GM10847 (cell line): ENCODE measurements around the gene TSPAN15.

Source experiments
- POLR2A ChIP-seq: IDR thresholded peaks from 2 replicates; pipeline ENCODE4 v1.6.1; 2011; ENCODE audit not compliant: insufficient read length; ENCODE audit errors: extremely low read depth

The TSPAN15 gene

DNA sequence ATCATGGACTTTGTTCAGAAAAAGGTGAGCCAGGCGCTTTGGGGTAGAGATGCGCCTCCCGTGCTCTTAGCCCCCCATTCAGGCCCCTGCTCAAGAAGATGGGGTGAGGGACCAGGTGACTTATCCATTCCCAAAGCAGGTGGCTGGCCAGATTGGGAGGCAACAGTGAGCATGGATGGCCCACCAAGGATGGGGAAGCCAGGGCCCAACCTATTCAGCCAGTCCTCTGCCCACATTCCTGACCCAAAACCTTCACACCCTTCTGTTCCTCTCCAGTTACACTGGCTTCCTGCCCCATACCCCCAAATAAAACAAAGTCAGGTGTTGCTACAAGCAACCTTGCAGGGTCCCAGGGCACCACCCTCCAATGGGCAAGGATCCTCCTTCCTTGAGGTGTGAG, 44.4 kb downstream of the TSPAN15 start:
- no peak for TF ChIP-seq POLR2A

DNA sequence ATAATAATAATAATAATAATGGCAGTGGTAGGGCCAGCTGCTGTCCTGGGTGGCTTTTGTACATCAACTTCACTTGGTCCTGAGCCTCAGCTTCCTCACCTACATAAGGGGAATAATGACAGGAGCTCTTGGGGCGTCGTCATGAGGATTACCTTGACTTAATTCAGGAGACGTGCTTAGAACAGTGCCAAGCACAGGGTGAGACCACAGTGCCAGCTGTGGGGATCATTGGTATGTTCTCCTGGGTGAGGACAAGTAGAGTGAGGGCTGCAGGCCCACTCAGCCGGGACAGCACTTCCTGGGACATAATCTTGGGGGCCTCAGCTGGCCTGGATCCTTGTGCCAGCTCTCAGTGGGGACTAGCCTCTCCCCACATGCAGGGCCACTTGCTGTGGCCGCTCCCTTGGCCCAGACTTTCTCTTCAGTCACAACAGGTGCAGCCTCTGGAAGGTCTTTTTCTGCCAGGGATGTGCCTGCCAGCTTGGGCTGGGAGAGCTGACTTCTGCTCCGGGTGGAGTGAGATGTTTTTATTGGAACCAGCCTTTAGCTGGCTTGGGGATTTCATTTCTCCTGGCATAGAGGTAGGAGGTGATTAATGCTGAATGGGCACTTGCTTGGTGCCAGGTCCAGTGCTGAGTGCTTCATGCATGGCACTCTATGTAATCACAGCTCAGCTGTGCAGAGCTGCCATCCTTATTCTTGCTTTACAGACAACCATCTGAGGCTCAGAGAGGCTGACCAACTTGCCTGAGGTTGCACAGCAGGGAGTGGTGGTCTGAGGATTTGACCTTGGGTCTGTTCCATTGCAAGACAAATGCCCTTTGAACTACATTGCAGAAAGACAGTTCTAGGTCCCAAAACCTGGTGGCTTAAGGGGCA, 45.3 kb downstream of the TSPAN15 start:
- no peak for TF ChIP-seq POLR2A

DNA sequence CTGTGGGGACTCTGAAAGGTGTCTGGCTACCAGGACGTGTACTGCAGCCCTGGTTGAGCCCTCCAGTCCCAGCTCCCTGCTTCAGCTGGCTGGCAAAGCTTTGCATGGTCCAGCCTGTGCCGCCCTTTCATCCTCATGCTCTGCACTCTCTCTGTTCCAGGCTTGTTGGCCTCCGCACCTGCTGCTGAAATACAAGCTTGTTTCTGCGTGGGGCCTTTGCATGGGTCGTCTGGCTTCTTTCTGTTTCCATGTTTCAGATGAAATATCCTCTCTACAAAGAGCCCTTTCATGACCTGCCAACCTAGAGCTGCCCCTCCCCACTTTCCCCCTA, 45.9 kb downstream of the TSPAN15 start:
- no peak for TF ChIP-seq POLR2A

DNA sequence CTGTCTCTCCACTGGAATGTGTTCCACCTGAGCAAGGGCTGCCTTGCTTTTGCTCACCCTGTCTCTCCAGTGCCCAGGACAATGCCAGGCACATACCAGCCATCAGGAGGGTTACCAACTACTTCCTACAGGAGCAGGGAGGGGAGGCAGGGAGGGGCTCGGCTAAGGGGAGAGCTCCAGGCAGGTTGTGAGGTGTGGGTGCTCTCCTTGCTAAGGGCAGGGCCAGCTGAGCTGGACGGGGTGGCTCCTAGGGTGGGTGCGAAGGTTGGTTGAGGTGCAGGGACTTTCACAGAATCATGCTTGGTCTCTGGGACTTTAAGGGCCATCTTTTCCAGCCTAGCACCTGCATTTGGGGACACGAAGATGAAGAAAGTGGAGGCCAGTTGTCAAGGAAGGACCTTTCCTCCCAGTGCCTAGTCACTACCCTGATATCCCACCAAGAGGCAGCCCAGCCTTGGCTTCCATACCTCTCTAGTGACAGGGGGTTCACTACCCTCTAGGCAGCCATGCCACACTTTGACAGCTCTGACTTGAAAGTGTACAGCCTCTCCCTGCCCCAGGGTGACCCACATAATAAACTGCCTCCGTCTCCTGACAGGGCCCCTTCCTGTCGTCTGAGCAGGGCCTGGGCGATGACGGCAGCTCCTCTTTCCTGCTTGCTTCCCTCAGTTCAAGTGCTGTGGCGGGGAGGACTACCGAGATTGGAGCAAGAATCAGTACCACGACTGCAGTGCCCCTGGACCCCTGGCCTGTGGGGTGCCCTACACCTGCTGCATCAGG, 46.5 kb downstream of the TSPAN15 start:
- no peak for TF ChIP-seq POLR2A

DNA sequence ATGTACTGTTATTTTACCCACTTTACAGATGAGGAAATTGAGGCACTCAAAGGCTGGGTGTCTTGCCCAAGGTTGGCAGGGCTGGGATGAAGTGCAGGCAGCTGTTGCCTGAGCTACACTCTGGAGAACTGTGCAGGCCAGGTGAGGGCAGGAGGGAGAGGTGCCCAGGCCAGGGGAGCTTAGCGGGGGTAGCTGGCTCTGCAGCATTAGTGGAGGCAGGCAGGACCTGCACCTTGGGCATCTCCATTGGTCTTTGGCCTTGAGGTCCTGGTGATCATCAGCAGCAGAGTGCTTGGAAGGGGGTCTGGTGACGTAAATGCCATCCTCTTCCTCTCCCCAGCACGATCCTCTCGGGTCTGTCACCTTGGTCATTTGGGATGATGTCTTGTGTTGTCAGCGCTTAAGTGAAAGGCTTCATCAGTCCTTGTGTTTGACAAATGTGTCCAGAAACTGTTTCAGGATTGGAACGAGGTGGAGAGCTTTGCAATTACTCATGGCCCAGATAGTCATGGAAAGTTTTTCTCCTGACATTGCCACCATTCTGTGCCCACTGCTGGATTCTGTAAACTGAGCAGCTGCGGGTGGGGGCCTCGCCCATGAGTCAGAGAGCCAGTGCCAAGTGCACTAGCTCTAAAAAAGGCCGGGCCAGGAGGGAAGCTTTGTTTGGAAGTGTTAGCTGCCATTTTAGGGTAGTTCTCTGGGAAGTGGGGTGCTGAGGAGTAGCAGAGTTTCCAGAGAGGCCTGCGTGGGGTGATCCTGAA, 47.6 kb downstream of the TSPAN15 start:
- TF ChIP-seq POLR2A, result no peak

DNA sequence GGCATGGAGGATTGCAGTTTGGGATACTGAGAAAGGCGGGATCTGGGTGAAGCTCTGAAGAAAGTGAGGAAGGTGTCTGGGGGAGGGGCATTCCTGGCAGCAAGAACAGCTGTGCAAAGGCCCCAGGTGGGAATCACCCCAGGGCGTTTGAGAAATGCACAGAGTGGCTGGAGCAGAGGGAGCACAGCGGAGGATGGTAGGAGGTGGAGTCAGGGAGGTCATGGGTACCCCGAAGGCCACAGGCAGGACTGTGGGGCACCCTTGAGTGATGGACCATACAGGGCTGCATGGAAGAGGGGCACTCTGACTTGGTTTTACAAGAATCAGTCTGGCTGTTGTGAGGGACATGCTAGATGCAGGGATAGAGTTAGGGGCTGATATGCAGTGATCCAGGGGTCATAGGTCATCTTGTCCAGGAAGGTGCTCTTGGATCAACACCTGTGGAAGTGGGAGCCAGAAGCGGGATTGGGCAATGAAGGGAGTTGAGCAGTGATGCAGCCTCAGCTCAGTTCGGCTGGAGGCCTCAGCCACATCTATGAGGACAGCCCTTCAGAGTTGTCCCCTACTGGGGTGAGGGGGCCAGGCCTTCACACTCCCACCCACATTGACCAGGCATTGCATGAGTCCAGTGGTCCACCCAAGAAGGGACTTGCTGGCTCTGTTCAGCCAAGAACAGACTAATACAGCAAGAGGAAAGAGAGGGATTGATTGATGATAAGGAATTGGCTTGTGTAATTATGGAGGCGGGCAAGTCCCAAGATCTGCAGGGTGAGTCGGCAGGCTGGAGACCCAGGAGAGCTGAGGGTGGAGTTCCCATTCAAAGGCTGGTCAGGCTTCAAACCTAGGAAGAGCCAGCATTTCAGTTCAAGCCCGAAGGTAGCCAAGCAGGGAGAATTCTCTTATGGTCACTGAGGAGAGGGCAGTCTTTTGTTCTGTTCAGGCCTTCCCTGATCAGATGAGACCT, 48.7 kb downstream of the TSPAN15 start:
- TF ChIP-seq POLR2A, result no peak

DNA sequence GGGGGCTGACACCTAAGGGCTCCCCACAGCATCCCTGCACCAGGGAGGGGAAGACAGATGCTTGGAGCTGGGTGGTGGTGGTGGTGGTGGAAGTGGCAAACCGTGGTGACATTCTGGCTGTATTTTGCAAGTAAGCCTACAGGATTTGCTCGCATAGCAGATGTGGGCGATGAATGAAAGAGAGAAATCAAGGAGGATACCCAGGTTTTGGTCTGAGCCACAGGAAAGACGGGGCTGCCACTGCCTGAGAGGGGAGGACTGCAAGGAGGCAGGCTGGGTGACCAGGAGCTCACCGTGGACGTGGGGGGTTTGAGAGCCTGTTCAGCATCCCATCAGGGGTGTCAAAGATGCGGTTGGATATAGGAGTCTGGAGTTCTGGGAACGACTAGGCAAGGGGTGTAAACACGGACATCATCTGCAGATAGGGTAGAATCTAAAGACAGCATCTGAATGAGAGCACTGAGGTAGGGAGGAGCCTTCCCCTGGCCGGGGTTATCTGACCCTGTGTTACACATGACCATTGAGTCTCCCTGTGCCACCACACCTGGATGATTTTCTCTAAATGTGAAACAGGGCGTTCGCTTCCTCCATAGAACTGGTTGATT, 49.7 kb downstream of the TSPAN15 start:
- no peak for TF ChIP-seq POLR2A

DNA sequence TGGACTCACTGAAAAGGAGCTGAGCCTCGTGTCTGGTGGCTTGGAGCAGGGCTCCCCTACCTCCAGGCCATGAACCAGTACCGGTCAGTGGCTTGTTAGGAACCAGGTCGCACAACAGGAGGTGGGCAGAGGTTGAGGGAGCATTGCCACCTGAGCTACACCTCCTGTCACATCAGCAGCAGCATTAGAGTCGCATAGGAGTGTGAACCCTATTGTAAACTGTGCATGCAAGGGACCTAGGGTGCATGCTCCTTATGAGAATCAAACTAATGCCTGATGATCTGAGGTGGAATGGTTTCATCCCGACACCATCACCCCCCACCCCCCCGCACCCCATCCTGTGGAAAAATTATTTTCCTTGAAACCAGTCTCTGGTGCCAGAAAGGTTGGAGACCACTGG, 50.4 kb downstream of the TSPAN15 start:
- TF ChIP-seq POLR2A, result no peak

DNA sequence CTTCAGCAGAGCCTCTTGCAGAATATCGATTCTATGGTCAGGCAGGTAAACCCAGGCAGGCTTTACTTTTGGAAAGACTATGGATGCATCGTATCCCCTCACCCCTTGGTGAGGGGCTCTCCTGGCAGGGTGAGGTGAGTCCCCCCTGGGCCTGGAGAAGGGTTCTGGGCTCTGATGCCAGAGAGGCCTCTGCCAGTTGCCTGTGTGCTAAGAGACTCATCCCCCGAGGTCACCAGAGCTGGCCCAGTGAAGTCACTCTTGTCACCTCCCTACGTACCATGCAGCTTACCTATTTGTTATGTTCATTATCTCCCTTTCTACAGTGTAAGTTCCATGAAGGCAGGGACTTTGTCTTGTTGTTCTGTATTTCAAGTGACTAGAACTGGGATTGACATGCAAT, 51.3 kb downstream of the TSPAN15 start:
- TF ChIP-seq POLR2A, result no peak

DNA sequence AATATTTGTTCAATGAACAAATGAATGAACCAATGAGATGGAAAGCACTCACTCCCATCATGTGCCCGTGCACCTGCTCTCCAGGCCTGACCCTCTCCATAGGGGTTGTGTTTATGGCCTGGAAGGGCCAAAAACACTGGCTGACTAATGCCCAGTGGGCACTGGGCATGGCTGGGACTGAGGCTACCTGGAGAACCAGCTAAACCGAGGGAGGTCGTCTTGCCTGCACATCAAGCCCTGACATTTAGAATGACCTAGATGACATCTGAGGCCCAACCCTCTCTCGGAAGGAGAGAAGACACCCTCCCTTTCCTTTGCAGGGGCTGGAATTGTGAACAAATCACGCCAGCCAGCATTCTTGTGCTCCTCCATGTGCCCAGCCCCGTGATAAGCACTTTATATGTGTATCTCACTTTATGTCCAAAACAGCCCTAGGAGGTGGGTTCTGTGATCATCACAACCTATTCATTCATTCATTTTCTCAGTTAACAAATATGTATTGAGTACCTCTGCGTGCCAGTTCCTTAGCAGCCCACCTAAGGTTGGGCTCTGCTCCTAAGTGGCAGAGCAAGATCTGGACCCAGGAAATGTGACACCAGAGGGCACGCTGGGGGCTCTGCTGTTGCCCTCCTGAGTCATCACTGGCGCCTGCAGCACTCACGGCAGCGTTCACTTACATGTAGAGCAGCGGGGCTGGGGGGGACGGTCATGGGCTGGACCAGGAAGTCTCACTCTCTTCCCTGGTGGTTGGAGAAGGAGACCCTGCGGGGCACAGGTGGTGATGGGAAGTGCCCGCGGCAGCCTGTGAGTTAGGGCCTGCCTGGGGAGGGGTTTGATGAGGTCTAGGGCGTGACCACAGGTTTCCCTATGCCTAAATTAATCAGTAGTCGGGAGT, 52.0 kb downstream of the TSPAN15 start:
- TF ChIP-seq POLR2A, result no peak

DNA sequence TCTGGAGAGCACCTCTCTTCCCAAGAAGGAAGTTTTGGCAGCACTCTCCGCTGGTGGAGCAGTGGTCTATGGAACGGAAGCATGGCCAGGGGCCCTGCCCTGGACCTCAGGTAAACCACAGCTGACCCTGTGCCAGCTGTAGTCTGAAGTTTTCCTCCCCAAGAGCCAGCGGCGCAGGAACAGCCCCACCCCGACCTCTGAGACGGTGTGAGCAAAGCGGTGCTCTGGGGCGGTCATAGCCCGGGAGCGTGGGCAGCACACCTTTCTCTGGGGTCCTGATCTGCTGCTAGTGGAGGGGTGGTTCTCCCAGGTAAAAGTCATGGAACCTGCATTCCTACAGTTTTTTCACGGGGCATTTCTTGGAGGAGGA, 52.6 kb downstream of the TSPAN15 start:
- no peak for TF ChIP-seq POLR2A

DNA sequence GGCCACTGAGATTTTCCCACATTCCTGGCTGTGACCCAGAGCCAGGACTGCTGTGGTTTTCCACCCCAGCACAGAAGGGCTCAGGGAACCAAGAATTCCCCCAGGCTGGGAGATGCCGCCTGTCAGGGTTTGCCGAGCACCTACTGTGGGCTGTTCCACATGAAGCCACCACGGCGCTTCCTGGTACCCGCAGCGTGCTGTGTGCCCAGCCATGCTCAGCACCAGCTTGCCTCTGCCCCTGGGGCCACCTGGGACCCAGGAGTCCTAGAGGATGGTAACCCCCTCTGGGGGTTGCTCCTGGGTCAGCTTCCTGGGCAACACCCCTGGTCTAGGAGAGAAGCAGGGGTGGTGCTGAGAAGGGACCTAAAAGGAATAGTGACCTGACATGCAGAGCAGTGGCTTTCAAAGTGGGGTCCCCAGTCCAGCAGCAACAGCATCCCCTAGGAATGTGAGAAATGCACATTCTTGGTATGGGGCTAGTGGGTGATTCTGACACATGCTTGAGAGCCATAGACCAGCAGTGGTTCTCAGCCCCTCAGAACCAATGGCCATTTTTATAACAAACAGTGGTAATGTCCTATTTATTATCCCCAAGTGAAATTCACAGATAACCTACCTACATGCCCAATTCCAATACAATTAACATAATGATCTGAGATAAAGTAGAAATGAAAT, 53.4 kb downstream of the TSPAN15 start:
- TF ChIP-seq POLR2A, result no peak

DNA sequence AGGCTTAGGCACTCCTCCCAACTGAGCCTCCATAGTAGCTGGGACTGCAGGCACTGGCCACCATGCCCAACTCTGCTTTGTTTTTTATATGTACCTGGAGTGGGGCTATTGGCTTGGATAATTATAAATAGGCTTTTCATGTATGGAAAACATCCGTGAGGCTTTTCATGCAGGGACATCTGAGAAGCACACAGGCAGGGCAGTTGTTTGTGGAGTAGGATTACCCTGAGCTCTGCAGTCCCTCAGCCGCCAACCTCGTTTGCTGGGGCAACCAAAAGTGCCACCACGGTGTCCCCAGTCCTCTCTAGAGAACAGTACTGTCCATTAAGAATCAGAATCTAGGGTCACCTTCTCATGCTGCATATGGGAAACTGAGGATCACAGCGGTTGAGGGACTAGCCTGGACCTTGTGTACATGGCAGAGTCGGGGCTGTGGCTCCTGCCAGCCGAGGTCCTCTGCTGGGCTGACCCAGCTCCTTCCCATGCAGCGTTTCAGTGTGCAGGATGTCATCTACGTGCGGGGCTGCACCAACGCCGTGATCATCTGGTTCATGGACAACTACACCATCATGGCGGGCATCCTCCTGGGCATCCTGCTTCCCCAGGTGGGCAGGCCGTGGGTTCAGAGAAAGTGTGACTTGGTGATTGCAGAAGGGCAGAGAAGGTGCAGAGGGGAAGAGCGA, 54.5 kb downstream of the TSPAN15 start:
- no peak for TF ChIP-seq POLR2A

DNA sequence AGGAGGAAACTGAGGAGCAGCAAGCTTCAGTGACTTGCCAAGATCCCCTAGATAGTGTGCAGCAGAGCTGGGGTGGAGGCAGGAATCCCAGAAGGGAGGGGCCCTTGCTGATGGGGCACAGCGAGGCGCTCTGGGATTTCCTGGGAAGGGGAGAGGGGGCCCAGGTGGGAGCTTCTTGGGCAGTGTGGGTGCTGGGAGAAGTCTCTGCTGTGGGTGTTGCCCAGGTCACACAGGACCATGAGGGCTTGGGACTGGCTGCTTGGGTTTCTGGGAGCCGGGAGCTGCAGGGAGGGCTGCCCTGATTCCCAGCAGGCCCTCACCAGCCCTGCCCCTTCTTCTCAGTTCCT, 55.2 kb downstream of the TSPAN15 start:
- no peak for TF ChIP-seq POLR2A
